Gastroesophageal sphincter (tissue), 4 donors: ENCODE measurements around the gene NRP2. TPM values are rescaled to one million over a fixed set of nuclear protein-coding genes. Genes with fewer than 3 reads are reported as not detected.

ENCODE experiments used
- ATAC-seq: fragments of 150-250 bp; one replicate; pipeline ENCODE4 v1.9.1; 2016; ENCODE audit warnings: mild to moderate bottlenecking, moderate library complexity
- H3K27ac ChIP-seq, 4 donors: fragments of 200-600 bp; sonication (generic) in 3 of 4; 1 replicate in 3 of 4; 2 replicates in 1 of 4; pipeline ENCODE4 v1.5.1; 2016 to 2019
- H3K27me3 ChIP-seq: fragments of 200-600 bp; sonication (generic); one replicate; pipeline ENCODE4 v1.5.1; 2019
- H3K36me3 ChIP-seq, 2 donors: fragments of 200-600 bp; sonication (generic); one replicate each; pipeline ENCODE4 v1.5.1; 2019; ENCODE audit warnings: control low read depth in 1 of 2
- H3K4me1 ChIP-seq, 3 donors: fragments of 200-600 bp; sonication (generic); 1 replicate in 2 of 3; 2 replicates in 1 of 3; pipeline ENCODE4 v1.5.1; 2016 to 2019; ENCODE audit warnings: control low read depth in 2 of 3
- H3K4me3 ChIP-seq, 2 donors: fragments of 200-600 bp; sonication (generic); one replicate each; pipeline ENCODE4 v1.5.1; 2019; ENCODE audit warnings: mild to moderate bottlenecking in 1 of 2, moderate library complexity in 1 of 2
- H3K9me3 ChIP-seq, 3 donors: fragments of 200-600 bp; sonication (generic); one replicate each; pipeline ENCODE4 v1.5.1; 2017 to 2019; ENCODE audit warnings: control low read depth in 2 of 3
- EP300 ChIP-seq: sonication (generic); formaldehyde crosslinking; IDR thresholded peaks from one replicate; pipeline ENCODE4 v1.6.1; 2017; ENCODE audit warnings: antibody characterized with exemption, mild to moderate bottlenecking
- POLR2A ChIP-seq, 2 donors: fragments of 450-650 bp; IDR thresholded peaks; one replicate each; pipeline ENCODE4 v1.6.1; 2017; ENCODE audit warnings: antibody characterized with exemption in 2 of 2, mild to moderate bottlenecking in 2 of 2, moderate library complexity in 1 of 2
- POLR2AphosphoS5 ChIP-seq: sonication (generic); formaldehyde crosslinking; IDR thresholded peaks from one replicate; pipeline ENCODE4 v1.6.1; 2017; ENCODE audit warnings: antibody characterized with exemption
- WGBS, 2 donors: methylation state at CpG; one replicate each; pipeline ENCODE4 v1.1.5; 2018; ENCODE audit warnings: low coverage in 1 of 2; 5-methylcytosine and 5-hydroxymethylcytosine counted together
- total RNA-seq, 4 donors: library from RNA; depleted of rRNA; stranded (reverse); fragments of >200 nt; gene quantifications; one replicate each; pipeline ENCODE4 v1.1.0, GENCODE V29; 2016
- TF ChIP-seq, protein P1 (sequence below), 4 experiments: fragments of 200-600 bp in 2 of 4; fragments of 450-650 bp in 2 of 4; sonication (generic) in 1 of 4; IDR thresholded peaks; one replicate each; pipeline ENCODE4 v1.5.1; 2017 to 2019; ENCODE audit warnings: antibody characterized with exemption in 4 of 4, mild to moderate bottlenecking in 2 of 4, moderate library complexity in 2 of 4

NRP2 gene
- total RNA-seq, 4 donors from 2014 or later = 278 to 466 (median 371) TPM

DNA sequence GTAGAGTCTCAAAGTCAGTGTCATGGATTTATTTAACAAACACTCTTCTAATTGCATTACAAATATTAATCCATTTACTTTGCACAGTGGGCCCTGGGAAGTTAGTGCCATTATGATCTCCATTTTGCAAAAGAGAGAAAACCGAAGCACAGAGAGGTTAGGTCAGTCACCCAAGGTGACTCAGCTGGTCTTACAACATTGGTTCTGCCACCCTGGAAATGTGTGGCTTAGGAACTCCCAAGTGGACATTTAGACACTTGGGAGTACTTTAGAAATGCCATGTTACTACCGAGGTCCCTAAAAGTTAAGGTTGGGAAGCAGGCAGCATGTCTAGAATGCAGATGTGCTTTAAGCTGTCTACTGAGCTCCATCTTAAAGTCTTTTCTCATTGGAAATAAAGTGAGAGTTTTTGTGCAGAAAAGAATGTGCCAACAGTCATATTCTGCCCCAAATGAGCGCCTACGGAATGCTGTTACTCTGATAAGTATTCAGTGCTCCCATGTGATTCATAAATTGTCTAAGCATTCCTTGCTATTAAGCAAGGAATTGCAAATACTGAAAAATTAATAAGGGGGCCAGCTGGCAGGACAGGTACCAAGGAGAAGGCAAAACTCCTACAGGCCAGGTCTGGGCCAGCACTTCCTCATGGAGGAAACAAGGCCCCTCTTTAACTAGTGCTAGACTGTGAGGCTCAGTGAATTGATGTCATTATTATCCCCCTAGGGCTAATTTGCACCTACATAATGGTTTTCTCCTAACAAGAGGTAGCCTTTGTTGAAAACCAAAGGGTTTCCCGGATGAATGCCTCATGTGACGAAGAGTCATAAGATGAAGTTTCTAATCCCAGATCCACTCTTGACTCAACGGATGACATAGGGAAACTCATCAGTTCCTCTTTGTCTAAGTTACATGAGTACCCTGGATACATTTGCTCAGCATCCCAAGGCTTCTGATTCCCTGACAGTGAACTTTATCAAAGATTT lies 16.3 kb downstream of the NRP2 start:
- TF ChIP-seq EP300 (no peak), POLR2AphosphoS5 (peak; percentile 61), POLR2A (IDR thresholded peaks at IDR 0.05) (no peak)
- TF ChIP-seq, protein P1, sequence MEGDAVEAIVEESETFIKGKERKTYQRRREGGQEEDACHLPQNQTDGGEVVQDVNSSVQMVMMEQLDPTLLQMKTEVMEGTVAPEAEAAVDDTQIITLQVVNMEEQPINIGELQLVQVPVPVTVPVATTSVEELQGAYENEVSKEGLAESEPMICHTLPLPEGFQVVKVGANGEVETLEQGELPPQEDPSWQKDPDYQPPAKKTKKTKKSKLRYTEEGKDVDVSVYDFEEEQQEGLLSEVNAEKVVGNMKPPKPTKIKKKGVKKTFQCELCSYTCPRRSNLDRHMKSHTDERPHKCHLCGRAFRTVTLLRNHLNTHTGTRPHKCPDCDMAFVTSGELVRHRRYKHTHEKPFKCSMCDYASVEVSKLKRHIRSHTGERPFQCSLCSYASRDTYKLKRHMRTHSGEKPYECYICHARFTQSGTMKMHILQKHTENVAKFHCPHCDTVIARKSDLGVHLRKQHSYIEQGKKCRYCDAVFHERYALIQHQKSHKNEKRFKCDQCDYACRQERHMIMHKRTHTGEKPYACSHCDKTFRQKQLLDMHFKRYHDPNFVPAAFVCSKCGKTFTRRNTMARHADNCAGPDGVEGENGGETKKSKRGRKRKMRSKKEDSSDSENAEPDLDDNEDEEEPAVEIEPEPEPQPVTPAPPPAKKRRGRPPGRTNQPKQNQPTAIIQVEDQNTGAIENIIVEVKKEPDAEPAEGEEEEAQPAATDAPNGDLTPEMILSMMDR (IDR thresholded peaks at IDR 0.05) = no peak
- Histone ChIP-seq H3K27me3 (no peaks in the 10 kb centered on the region), H3K36me3 (peaks cover 0 to 44% of the 10 kb centered on the region in 2 donors), H3K27ac (peak overlapping the region; percentile 58 to 96 (median 93)), H3K9me3 (no peaks in the 10 kb centered on the region), H3K4me3 (no peak overlapping the region), H3K4me1 (peaks cover 59 to 100% (median 64%) of the 10 kb centered on the region in 3 donors)
- ATAC-seq = no peak
- WGBS, 2 donors = 30 to 61% methylated on average over 6 to 7 of the region's 7 CpGs

DNA sequence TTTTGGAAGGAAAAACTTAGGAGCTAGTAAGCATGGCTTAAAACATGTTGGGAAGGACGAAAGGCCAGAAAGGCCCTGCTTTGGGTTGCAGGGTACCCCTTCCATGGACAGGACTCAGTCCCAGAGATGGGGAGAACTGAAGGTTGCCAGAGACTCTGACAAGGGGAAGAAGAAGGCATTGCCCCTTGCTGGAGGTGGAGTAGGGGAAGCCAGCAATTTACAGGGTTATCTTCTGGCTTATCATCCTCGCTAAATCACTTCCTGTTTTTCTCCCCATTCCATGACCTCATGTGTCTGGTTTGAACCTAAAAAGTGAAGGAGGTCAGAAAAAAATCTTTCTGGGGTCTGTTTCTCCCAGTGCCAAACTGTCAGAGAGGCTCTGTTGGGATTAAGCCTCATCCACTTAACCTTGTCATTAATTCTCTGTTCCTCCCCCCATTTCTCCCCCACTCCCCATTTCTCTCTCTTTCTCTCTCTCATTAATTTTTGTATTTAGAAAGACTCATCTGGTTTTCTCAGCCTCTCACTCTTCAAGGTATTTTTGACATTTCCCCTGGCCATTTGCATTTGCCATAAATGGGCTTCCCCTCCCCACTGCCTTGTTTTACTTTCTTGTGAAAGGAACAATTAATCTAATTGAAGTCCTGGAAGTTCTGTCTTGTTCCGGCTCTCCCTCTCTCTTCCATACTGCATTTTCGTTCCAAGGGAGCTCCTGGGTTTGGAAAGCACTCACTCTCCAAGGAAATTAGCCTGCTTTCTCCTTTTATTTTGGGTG lies 17.4 kb downstream of the NRP2 start:
- Histone ChIP-seq H3K9me3 (no peaks in the 10 kb centered on the region), H3K27ac (peak overlapping the region; percentile 58 to 96 (median 93)), H3K4me3 (no peak overlapping the region), H3K27me3 (no peaks in the 10 kb centered on the region), H3K4me1 (peaks cover 63 to 100% (median 70%) of the 10 kb centered on the region in 3 donors), H3K36me3 (peaks cover 0 to 44% of the 10 kb centered on the region in 2 donors)
- 17 to 19% methylated on average over 1 to 3 of the region's 4 CpGs for WGBS, 2 donors
- no peak for TF ChIP-seq EP300
- no peak for TF ChIP-seq POLR2A (IDR thresholded peaks at IDR 0.05)
- no peak for TF ChIP-seq POLR2AphosphoS5
- TF ChIP-seq, protein P1 (IDR thresholded peaks at IDR 0.05) = no peak
- no peak for ATAC-seq

DNA sequence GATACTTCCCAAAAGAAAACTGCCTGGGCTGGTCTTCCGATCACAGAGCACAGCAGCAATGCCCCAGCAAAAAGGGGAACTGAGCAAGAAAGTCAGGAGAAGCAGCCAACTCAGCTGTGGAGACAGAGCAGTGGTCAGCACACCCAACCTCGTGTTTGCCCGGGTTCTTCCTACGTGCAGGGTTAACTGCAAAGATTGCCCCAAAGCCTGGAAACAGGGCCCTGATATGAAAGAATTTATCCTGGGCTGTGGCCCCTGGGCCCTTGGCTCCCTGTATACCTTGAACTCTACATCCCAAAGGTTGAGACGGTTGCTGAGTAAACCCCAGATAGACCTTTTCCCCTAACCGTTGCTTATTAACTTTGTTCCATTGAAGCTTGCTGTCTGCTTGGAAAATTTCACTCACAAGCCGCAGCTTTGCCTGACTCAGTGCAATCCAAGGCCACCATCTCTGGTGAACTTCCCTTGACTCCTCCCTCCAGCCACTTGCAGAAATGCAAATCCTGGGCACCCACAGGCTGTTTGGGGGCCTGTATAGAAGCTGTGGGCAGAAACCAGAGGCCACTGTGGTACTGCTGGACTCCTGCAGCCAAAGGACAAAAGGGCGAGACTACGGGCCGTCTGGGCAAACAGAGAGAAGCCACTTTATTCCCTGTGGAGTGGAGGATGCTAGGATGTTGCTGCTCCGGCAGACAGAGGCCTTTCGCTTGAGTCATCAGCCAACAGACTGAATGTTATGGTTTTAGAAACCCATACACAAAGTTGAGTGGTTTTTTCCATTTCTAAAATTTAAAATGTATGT lies 18.2 kb downstream of the NRP2 start:
- Histone ChIP-seq H3K4me3 (no peak overlapping the region), H3K4me1 (peaks cover 64 to 100% (median 74%) of the 10 kb centered on the region in 3 donors), H3K36me3 (peaks cover 0 to 44% of the 10 kb centered on the region in 2 donors), H3K27me3 (no peaks in the 10 kb centered on the region), H3K27ac (peak overlapping the region; percentile 58 to 96 (median 93)), H3K9me3 (no peaks in the 10 kb centered on the region)
- ATAC-seq = peak; percentile 23
- WGBS, 2 donors = 10 to 12% methylated on average over 3 to 5 of the region's 12 CpGs
- TF ChIP-seq POLR2AphosphoS5 = peak; percentile 14
- TF ChIP-seq, protein P1 (IDR thresholded peaks at IDR 0.05) = no peak

DNA sequence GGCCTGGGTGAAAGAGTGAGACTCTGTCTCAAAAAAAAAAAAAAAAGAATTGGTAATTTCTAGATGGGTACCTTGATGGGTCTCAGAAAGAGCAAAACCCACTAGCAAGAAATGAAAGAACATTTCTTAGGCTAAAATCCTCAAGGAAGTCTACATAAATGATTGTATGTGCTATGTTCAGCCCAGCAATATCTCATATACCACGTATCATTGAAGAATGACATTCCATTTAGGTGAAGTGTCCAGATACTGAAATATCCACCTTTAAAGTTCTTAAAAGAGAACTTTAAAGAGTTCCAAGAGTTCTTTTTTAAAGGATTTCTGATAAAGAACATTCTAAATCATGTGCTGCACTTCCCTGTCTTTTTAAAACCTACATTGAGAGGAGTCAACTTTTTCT lies 19.2 kb downstream of the NRP2 start:
- TF ChIP-seq POLR2A (IDR thresholded peaks at IDR 0.05) (no peak), POLR2AphosphoS5 (peak; percentile 5)
- H3K9me3 ChIP-seq = no peaks in the 10 kb centered on the region
- H3K27ac ChIP-seq = peak overlapping the region; percentile 58 to 96 (median 93)
- H3K27me3 ChIP-seq = no peaks in the 10 kb centered on the region
- 61 to 64% methylated on average over 1 of the region's 1 CpG for WGBS, 2 donors
- H3K4me3 ChIP-seq = no peak overlapping the region
- peaks cover 64 to 100% (median 84%) of the 10 kb centered on the region in 3 donors for H3K4me1 ChIP-seq
- H3K36me3 ChIP-seq = peaks cover 0 to 44% of the 10 kb centered on the region in 2 donors
- no peak for ATAC-seq
